ENCODE data around the gene TMEM219. TPM values are rescaled to one million over a fixed set of nuclear protein-coding genes. Genes with fewer than 3 reads are reported as not detected.

TMEM219 gene
- total and polyA plus RNA-seq, 10 of the 15 experiments (the other 5 are each of a cell fraction or from before 2014, with no cell fraction given) = 33.6 to 74.6 (median 56.5) TPM

- no peak for TF ChIP-seq ZBTB33 (IDR thresholded peaks at IDR 0.05)
- no peak for TF ChIP-seq REST (IDR thresholded peaks at IDR 0.05; ENCODE audit: low read depth, low read length)
- no peak for TF ChIP-seq JUNB (IDR thresholded peaks at IDR 0.05)
- TF ChIP-seq HCFC1 (IDR thresholded peaks at IDR 0.05; ENCODE audit: low read length) = no peak
- TF ChIP-seq SKIL (IDR thresholded peaks at IDR 0.05; ENCODE audit: low read depth, poor library complexity, severe bottlenecking) = no peak
These were observed 39.6 kb upstream of the TMEM219 start (continued) for GRCh38 chr16:29922326-29922725.

Data from GM12878 (cell line).